OCI-M2 (cell line): ENCODE results near the gene ZFYVE28.
"Not testable (repeated sequence)": the region's sequence is repeated elsewhere in the genome, so short reads cannot be mapped to it uniquely, and the experiment has no call there.

Experiments used
- DNase-seq: peaks from one replicate; lab custom pipeline; 2025; ENCODE audit not compliant: unreplicated experiment; lab: John Stamatoyannopoulos, UW

The ZFYVE28 gene

DNA sequence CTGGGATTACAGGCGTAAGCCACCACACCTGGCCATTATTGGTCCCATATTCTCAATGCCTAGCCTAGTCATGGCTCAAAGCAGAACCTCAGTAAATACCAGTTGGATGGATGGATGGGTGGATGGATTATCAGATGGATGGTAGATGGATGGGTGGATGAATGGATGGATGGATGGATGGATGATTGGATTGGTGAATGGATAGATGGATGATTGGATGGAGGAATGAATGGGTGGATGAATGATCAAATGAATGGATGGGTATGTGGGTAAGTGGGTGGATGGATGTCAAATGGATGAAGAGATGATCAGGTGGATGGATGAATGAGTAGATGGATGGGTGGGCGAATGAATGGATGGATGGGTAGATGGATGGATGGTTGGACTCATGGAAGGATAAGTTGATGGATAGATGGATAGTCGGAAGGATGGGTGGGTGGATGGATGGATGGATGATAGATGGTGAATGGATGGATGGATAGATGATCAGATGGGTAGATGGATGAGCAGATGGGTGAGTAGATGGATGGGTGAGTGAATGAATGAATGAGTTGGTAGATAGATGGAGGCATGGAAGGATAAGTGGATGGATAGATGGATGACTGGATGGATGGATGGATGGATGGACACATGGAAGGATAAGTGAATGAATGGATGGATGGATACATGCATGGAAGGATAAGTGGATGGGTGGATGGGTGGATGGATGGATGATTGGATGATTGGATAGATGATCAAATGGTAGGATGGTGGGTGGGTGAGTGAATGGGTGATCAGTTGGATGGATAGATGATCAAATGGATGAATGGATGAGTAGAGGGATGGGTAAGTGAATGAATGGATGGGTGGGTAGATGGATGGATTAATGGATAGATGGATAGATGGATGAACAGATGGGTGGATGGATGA, 28.5 kb upstream of the ZFYVE28 start:
- DNase-seq = no peak

DNA sequence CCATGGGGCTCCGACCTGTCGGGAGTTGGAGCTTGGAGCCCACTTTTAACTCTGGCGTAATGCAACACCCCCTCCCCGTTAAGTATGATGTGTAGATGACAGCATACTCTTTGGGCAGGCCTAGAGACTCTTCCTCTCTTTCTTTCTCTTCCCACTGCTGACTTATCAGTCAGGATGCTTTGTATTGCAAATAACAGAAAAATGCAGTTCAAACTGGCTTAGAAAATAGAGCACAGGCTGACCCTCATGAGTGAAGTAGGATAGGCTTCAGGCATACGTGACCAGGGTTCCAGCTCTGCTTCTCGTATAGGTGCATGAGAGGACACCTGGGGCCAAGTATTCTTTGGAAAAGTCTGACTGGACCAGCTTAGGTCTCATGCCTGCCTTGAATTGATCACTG, 27.1 kb upstream of the ZFYVE28 start:
- no peak for DNase-seq

DNA sequence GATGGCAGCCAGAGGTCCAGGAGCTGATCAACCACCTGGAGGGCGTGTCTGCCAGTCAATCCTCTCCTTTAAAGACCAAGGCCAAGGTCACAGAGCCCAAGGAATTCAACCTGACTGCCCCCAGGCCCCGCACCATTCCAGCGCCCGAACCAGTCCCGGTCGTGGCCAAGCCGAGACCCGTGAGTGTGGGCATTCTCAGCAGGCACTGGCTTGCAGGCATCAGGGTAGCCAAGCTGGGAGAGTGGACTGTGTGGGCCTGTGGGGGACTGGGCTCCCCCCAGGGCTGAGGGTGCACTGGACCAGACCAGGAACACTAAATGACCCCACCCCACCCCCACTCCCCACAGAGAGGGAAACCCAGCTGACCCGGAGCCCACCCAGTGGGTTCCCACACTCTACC, 26.7 kb upstream of the ZFYVE28 start:
- DNase-seq = no peak

DNA sequence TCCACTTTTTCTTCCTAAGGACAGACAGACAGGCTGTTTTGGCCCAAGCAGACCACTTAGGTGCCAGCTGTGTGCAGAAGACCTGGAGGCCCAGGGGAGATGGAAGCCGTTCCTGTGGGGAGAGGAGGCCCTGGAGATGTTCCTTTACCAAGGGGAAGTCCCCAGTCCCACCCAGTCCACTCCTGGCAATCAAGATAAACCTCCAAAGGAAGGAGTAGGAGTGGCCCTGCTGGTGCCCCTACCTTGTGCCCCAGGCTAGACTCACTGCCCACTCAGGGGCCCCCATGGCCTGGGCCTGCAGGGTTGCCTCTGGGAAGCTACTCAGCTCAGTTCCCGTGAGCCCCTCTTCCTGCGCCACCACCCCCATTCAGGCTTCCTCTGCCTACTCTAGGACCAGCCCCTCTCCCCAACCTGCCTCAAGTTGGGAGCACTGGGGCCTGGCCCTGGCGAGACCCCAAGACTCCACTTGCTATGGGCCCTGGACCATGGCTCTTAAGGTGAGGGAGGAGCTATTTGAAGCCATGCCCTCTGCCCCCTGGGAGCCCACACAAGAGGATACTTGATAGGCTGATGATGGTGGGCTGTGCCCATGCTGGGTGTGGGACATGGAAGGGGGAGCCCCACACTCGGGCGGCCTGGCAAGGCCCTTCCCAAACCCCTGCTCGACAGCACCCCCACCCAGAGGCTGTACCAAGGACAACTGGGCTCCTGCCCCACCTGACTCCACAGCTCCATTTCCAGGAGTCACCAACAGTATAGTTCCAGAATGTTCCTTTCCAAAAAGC, 25.7 kb upstream of the ZFYVE28 start:
- DNase-seq = no peak

DNA sequence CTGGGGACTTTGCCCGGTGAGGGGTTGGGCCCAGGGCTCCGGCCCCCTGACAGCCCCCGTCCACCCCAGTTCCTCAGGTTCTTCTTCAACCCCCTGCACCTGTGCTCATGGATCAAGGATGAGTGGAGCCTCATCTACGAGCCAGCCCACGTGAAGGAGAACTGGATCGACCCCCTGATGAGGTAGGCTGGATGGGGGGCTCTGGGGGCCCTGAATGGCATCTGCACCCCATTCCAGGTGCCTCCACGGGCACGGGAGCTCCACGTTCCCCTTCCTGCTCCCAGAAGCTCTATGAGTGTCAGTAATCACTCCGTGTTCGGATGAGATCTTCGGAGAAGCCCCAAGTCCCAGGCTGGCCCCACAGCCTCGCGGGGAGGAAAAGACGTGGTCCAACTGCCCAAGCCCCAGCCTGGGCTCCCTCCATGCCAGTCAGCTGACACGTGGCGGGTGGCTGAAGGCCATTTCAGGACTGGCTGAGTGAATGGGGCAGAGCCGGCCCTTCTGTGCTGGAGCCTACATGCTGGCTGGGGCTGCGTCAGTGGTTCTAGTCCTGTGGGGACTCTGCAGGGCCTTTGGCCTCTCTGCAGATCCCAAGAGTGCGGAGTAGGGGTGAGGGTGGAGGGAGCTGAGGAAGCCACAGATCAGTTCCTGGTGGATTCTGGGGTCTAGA, 24.8 kb upstream of the ZFYVE28 start:
- DNase-seq = no peak

DNA sequence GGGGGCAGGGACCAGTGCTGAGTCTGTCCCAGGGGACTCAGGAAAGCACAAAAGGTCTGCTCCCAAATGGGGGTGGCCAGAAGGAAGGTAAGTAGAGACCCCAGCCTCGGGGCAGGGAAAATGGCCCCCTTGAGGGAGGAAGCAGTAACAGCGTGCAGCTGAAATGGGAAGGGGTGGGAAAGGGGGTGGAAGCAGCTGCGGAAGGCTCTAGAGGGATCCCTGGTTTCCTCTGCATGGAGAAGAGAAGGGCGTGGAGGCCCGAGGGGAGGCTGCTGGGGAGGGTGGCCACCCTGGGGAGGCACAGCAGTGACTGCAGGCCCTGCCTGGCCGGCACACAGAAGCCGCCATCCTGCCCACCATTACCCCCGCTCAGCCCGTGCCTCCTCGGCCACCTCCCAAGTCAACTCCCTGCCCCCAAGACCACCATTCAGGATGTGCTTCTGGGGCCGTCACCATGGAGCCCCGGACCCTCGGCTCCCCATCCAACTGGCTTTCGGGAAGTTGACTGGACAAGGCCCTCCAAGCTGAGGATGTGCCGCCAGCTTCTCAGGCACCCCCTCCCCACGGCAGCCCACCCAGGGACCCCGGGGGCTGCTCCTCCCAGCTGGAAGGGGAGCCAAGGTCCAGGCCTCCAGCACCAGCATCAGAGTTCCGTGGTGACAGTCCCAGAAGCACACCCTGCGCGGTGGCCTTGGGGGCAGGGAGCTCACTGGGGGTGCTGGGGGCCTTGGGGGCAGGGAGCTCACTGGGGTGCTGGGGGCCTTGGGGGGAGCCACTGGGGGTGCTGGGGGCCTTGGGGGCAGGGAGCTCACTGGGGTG, 23.9 kb upstream of the ZFYVE28 start:
- no peak for DNase-seq

DNA sequence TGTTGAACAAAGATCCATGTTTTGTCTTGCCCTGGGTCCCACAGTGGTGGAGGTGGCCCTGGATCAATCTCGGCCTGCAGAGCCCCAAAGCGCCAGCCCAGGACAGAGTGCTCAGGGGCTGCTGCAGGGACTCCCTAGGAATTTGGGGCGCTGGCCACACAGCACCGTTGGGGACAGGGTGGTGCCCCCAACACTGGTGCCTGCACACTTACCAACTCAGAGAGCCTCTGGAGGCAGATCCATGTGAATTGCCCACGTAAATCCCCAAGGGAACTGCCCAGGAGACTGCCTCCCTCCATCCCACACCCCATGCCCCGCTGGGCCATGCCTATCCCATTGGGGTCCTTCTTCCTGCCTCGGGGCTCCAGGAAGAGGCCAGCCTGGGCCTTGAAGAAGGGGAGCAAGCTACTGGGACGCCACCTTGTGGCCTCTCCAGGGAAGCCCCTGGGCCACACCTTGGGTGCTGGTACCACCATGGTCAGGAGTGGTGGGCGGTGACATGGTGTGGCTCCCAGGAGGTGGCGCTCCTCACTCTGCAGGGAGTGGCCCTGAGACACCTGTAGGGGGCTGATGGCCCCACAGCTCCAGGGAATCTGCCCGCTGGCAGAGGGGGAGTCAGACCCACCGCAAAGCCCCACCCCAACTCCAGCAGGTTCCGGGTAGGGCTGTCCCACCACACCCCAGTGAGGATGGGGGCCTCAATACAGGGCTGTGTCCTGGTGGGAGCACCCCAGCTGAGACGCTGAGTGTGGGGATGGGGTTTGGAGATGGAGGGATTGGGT, 23.1 kb upstream of the ZFYVE28 start:
- DNase-seq = no peak

DNA sequence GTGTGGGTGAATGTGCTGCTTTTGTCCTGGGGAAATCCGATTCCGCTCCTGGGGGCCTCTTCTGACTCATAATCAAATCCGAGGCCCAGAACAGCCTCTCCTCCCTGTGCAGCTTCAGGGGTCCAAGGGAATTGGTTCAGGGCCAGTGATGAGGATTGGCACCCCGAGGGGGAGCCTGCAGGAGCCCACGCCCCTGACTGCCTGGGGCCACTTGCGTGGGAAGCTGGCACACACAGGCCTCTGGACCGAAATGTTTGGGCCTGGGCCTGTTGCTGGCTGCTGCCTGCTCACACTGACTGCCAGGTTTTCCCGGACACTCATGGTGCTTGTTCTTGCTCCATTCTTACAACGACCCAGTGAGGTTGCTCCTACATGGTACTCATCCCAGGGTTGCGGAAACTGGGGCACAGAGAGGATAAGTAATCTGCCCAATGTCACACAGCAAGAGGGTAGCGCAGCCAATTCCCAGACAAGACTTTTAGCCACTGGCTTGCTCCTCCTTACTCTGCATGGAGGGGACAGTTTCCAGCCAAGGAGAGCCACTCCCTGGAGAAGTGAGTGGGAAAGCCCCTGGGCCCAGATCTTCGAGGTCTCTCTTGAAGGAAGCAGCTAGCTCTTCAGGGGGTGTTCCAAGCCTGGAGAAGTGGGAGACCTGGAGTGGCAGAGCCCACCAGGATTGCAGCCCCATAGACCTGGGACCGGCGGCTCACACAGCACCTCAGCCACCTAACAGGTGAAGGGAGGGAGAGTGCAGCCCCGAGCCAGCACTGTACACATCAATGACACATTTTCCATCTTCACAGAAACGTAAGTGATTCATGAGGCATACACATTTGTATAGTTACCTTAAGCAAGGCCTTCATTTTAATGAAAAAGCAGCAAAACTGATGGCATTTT, 20.6 kb upstream of the ZFYVE28 start:
- DNase-seq = no peak

DNA sequence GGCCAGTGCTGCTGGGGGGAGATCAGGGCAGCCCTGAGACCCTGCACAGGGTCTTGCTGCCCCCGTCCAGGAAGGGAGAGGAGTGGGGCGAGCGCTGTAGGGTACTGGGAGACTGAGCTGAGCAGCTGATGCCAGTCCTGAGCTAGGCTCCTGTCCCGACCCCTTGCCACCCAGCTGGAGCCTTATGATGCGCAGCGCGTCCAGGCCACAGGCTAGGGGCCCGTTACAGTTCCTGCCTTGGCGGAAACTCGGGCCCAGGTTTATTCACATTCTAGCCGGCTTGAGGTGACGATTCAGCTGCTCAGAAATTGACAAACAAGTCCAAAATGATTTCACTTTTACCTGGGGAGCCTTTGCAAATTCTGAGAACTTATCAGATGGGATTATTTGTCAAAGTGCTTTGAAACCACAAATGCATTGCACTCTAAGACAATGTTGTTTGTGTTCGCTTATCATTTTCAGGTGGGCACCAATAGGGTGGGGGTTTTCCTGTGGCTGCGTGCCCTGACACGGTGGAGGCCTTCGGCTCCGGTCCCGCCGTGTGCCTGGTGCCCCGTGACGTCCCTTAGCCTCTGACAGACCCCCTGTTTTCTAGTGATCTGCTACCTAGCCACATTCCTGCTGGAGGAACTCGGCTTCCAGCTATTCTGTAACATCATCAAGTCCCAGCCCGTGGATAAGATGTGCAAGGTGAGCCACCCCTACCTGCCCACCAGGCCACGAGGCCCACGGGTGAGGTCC, 19.2 kb upstream of the ZFYVE28 start:
- DNase-seq = no peak

DNA sequence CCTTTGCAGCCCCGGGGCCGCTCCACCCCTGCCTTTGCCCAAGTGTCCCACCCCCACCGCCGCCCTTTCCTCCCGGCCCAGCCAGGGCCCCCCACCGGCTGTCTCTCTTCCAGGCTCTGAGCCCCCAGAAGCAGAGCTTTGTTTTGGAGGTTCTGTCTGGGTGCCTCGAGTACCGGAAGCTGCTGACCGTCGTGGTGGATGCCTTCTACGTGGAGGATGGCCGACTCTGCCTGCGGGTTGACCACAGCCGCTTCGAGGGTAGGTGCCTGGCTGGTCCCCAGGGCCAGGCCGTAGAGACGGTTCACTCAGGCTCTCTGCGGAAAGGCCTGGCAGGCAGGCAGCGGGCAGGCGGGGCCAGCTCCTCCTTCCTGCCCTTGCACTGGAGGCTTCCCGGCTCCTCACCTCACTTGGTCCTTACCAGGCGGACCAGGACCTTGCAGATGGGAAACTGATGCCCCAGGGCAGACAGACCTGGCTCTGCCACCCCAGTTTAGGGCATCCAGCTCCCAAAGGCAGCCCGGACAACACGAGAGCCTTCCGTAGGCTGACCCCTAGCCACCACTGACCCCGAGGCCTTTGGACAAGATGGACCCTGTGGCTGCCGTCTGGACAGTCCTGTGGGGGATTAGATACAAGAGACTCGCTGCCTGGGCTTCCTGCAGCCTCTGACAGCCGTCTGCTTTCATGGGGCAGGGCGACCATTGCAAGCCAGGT, 18.5 kb upstream of the ZFYVE28 start:
- no peak for DNase-seq

DNA sequence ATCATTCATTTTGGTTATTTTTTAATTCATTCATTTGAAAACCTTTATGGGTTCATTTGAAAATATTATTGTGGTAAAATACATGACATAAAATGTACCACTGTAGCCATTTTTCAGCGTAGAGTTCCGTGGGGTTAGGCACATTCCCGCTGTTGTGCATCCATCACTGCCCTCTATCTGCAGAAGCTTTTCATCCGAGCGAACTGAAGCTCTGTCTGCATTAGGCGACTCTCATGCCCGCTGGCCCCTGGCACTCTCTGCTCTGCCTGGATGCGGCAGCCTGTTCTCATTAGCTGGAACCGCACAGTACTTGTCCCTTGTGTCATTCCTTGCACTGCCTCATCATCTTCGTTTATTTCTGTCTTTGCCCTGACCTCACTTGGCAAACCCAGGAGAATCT, 17.9 kb upstream of the ZFYVE28 start:
- DNase-seq = no peak

DNA sequence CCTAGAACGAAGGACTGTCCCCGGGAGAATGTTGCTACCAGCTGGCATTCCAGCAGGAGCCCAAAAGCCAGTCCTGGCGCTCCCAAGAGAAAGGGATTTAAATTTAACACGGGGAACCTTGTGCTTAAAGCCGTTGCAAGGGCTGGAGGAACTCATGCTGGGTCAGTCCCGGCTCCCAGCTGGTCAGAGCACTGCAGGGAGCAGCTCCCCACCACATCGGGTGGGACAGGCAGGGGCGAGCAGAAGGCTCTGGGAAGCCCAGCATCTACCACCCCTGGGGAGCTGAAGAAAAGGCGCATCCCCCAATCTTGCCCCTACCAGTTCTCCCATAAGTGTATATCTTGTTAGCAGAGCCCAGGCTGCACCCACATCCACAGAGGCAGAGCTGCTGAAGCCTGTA, 16.0 kb upstream of the ZFYVE28 start:
- no peak for DNase-seq

DNA sequence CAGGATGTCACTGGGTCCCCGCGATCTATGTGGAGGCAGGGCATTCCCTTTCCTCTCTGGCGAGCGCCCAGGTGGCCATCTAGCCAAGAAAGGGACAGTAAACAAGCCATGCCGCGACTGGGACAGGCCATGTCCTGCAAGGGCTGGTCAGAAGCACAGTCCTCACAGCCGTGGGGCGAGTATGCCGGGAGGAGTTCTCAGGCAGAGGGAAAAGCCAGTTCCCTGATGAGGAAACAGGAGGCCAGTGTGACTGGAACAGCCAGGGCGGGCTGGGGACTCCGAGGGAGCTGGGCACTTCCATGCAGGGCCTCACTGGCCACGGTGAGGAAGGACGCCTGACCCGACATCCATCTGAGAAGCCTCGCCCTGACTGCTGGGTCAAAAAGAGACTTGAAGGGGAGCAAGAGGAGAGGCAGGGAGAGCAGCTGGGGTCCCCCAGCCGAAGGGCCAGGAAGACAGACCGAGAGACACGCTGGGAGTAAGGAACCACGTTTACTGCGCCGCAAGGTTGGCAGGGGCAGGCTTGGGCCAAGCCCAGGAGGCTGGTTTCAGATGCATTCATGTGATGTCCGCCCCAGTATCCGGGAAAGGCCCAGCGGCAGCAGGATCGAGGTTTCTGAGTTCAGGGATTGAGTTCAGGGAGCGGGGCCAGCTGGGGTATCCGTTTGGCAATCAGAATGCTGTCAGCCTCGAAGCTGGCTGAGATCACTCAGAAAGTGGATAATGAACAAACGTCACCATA, 15.3 kb upstream of the ZFYVE28 start:
- no peak for DNase-seq

DNA sequence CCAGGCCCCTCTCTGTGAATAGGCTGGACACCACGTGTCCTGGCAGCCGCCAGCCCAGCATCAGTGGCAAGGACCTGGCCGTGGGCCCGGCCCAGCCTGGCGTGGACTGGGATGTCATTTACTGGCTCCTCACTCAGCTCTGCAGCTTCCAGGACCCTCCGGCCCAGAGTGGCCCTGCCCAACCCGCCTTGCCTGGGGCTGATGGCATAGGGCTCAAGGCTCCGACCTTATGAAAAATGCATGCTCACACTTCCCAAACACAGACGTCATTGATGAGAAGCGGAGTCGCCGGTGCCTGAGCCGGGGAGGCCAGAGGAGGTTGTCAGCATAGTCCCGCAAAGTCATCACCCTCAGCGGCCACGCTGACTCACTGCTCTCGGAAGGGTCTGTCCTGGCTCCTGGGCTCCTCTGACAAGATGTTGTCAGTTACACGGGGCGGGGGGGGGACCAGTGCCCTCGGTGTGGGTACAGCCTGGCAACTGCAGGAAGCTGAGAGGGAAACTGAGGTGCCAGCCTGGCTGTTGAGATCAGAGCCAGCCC, 14.6 kb upstream of the ZFYVE28 start:
- DNase-seq = no peak

DNA sequence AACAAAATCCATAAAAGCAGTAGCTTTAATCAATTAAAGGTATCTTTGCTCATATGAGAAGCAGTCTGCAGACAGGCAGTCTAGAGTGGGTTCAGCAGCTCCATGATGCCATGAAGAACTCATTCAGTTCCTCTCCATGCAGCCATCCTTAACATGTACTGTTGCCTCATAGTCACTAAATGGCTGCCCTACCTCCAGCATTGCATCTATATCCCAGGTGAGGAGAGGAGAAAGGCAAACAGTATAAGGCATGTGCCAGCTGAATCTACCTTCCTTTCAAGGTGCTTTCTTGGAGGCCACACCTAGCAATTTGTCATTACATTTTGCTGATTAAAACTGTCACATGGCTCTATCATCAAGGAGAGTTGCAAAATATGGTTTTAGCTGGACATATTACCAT, 13.6 kb upstream of the ZFYVE28 start:
- DNase-seq = no peak

DNA sequence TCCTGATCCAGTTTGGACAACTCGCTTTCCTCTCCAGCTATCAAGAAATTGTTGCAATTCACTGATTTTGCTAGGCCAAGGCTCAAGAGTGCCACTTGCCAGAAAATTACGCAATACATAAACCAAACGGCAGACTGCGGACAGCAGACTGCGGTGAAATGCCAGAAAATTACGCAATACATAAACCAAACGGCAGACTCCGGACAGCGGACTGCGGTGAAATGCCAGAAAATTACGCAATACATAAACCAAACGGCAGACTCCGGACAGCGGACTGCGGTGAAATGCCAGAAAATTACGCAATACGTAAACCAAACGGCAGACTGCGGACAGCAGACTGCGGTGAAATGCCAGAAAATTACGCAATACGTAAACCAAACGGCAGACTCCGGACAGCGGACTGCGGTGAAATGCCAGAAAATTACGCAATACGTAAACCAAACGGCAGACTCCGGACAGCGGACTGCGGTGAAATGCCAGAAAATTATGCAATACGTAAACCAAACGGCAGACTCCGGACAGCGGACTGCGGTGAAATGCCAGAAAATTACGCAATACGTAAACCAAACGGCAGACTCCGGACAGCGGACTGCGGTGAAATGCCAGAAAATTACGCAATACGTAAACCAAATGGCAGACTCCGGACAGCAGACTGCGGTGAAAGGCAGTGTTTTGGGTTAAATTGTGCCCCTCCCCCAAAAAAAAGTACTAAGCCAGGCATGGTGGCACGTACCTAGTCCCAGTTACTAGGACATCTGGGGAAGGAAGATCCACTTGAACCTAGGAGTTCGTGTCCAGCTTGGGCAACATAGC, 11.7 kb upstream of the ZFYVE28 start:
- not testable (repeated sequence) for DNase-seq
